ENCODE measurements around the gene CATSPERZ. TPM values are rescaled to one million over a fixed set of nuclear protein-coding genes. Genes with fewer than 3 reads are reported as not detected.
A peak's percentile ranks its signal among the peaks of the same experiment; 100 is the strongest.

The CATSPERZ gene
- total RNA-seq, 2 donors from 2014 or later: 1.4 TPM; not detected in 1

- DNase-seq (ENCODE audit: low spot score): peak; percentile 62
- intact Hi-C loops (cut with DNase I): no loop called here
Observed at GRCh38 chr11:64348383-64349024, 48.3 kb downstream of the CATSPERZ start.

- intact Hi-C loops (cut with DNase I): no loop called here
- no peak for DNase-seq (ENCODE audit: low spot score)
Observed at GRCh38 chr11:64349025-64349387, 48.8 kb downstream of the CATSPERZ start.

GRCh38 chr11:64349404-64349803 is 49.2 kb downstream of the CATSPERZ start:
- DNase-seq (ENCODE audit: low spot score): no peak
- intact Hi-C loops (cut with DNase I): no loop called here

GRCh38 chr11:64351136-64351631 is 51.0 kb downstream of the CATSPERZ start:
- no peak for DNase-seq (ENCODE audit: low spot score)
- intact Hi-C loops (cut with DNase I): loop anchor here in 1 of 2 donors (5.0 kb wide), 1 partner anchor 39 kb away; no protein-coding TSS in a partner anchor

GRCh38 chr11:64352099-64352994 is 52.2 kb downstream of the CATSPERZ start:
- intact Hi-C loops (cut with DNase I): loop anchor here in 1 of 2 donors (5.0 kb wide), 1 partner anchor 40 kb away; no protein-coding TSS in a partner anchor
- DNase-seq (ENCODE audit: low spot score): no peak

GRCh38 chr11:64352995-64353714 is 53.0 kb downstream of the CATSPERZ start:
- no peak for DNase-seq (ENCODE audit: low spot score)
- intact Hi-C loops (cut with DNase I): loop anchor here in 1 of 2 donors (5.0 kb wide), 1 partner anchor 41 kb away; no protein-coding TSS in a partner anchor

GRCh38 chr11:64353715-64354506 is 53.8 kb downstream of the CATSPERZ start:
- DNase-seq (ENCODE audit: low spot score): no peak
- intact Hi-C loops (cut with DNase I): loop anchor here in 1 of 2 donors (5.0 kb wide), 1 partner anchor 42 kb away; no protein-coding TSS in a partner anchor

Small RNA genes within 50 kb of the gene (microRNA-seq; reads per million reads assigned to microRNA genes)
- gene MIR7155 (ENCODE audit: borderline microRNAs expressed in 2 of 2): 0 to 1.0 reads per million in 2 donors

Other genes with a start within 250 kb of the CATSPERZ start
- 10 to 100 TPM; 15.9 to 16.8 TPM for gene MACROD1, start 134.2 kb upstream of the CATSPERZ start, total RNA-seq
- gene STIP1, start 114.2 kb upstream of the CATSPERZ start, total RNA-seq: 10 to 100 TPM; 74.3 to 87.3 TPM
- 10 to 100 TPM; 30.3 to 44.0 TPM for gene FERMT3, start 93.6 kb upstream of the CATSPERZ start, total RNA-seq
- 10 to 100 TPM; 19.9 to 21.9 TPM for gene TRPT1, start 74.2 kb upstream of the CATSPERZ start, total RNA-seq
- 10 to 100 TPM; 35.8 to 41.1 TPM for gene NUDT22, start 74.1 kb upstream of the CATSPERZ start, total RNA-seq
- gene DNAJC4, start 69.8 kb upstream of the CATSPERZ start, total RNA-seq: 10 to 100 TPM; 16.1 to 21.3 TPM
- gene VEGFB, start 65.8 kb upstream of the CATSPERZ start, total RNA-seq: 100 to 1,000 TPM; 163 to 190 TPM
- 10 to 100 TPM; 50.6 to 56.7 TPM for gene FKBP2, start 59.3 kb upstream of the CATSPERZ start, total RNA-seq
- 100 to 1,000 TPM; 102 to 190 TPM for gene PPP1R14B, start 53.4 kb upstream of the CATSPERZ start, total RNA-seq
- 10 to 100 TPM; 26.1 to 28.3 TPM for gene PLCB3, start 48.8 kb upstream of the CATSPERZ start, total RNA-seq
- gene BAD, start 15.7 kb upstream of the CATSPERZ start, total RNA-seq: 10 to 100 TPM; 49.6 to 57.3 TPM
- gene GPR137, start 14.5 kb upstream of the CATSPERZ start, total RNA-seq: 10 to 100 TPM; 23.2 to 27.5 TPM
- gene KCNK4, start 9.1 kb upstream of the CATSPERZ start, total RNA-seq: not detected
- 10 to 100 TPM; 33.5 to 41.2 TPM for gene ESRRA, start 5.2 kb downstream of the CATSPERZ start, total RNA-seq
- 100 to 1,000 TPM; 107 to 119 TPM for gene TRMT112, start 17.2 kb downstream of the CATSPERZ start, total RNA-seq
- 10 to 100 TPM; 82.7 to 98.6 TPM for gene PRDX5, start 17.8 kb downstream of the CATSPERZ start, total RNA-seq
- gene CCDC88B, start 39.8 kb downstream of the CATSPERZ start, total RNA-seq: 1 to 10 TPM; 7.0 to 9.5 TPM
- 10 to 100 TPM; 29.2 to 33.5 TPM for gene RPS6KA4, start 58.8 kb downstream of the CATSPERZ start, total RNA-seq

All from posterior vena cava (tissue), 2 donors.